GM12878 (cell line): ENCODE measurements around the gene AGBL4. TPM values are rescaled to one million over a fixed set of nuclear protein-coding genes. Genes with fewer than 3 reads are reported as not detected.

Experiments used
- ATAC-seq: fragments of 200-7000 bp; cut with Tn5 transposase; 3 replicates; pipeline ENCODE4 v1.9.1; 2020; ENCODE audit warnings: mild to moderate bottlenecking, moderate library complexity
- BruUV-seq: library from RNA; stranded (reverse); fragments of 400-500 nt; replicated peaks from 2 replicates; lab custom pipeline; 2021; lab: Mats Ljungman, UMichigan
- CTCF ChIA-PET: fragments of 300-600 bp; sonication (Branson Sonifier 250); formaldehyde crosslinking; extraction: SDS; loops from one replicate; lab custom pipeline; 2021; ENCODE audit warnings: inconsistent platforms; lab: Yijun Ruan, JAX
- POLR2A ChIA-PET: fragments of 350-600 bp; formaldehyde crosslinking; extraction: SDS; loops from one replicate; lab custom pipeline; 2021; ENCODE audit warnings: inconsistent platforms; lab: Charles Lee
- RAD21 ChIA-PET: fragments of 300-600 bp; sonication (Branson Sonifier 250); formaldehyde crosslinking; loops from one replicate; lab custom pipeline; 2023; ENCODE audit warnings: antibody characterized with exemption; ENCODE audit not compliant: unreplicated experiment; lab: Charles Lee
- SMC1A ChIA-PET: fragments of 300-600 bp; sonication (Branson Sonifier 250); formaldehyde crosslinking; loops from one replicate; lab custom pipeline; 2023; ENCODE audit not compliant: unreplicated experiment, uncharacterized antibody; lab: Charles Lee
- DNase-seq: peaks from one replicate; pipeline ENCODE4 v3.0.0-alpha.2; 2011; ENCODE audit warnings: low read depth, low spot score
- FAIRE-seq: peaks from 3 replicates; lab custom pipeline; 2011; peaks lifted over from hg19 to GRCh38; lab: Jason Lieb, UNC
- H2AFZ ChIP-seq: 2 replicates; pipeline ENCODE4 v1.6.0; 2011; ENCODE audit warnings: low read depth, low read length, control low read depth; ENCODE audit not compliant: control insufficient read depth
- H3K27ac ChIP-seq: 2 replicates; pipeline ENCODE4 v1.5.1; 2011; ENCODE audit warnings: control low read depth; ENCODE audit not compliant: control insufficient read depth, insufficient read depth
- H3K27me3 ChIP-seq, 2 experiments: replicated peaks in 1 of 2; 2 replicates each; pipeline versions ENCODE4 v1.6.0 to v1.6.1; 2011; ENCODE audit warnings: low read length in 1 of 2; ENCODE audit not compliant: control insufficient read depth in 2 of 2, insufficient read depth in 2 of 2
- H3K36me3 ChIP-seq, 2 experiments: 2 replicates each; pipeline ENCODE4 v1.5.1; 2011; ENCODE audit warnings: low read length in 1 of 2; ENCODE audit not compliant: control insufficient read depth in 2 of 2, insufficient read depth in 2 of 2
- H3K4me1 ChIP-seq: 2 replicates; pipeline ENCODE4 v1.6.1; 2011; ENCODE audit warnings: mild to moderate bottlenecking, low read length, moderate library complexity, mixed read lengths; ENCODE audit not compliant: control insufficient read depth, insufficient read depth
- H3K4me2 ChIP-seq: 2 replicates; pipeline ENCODE4 v1.6.0; 2011; ENCODE audit warnings: control low read depth; ENCODE audit not compliant: control insufficient read depth, insufficient read depth
- H3K4me3 ChIP-seq: fragments of 200-600 bp; sonication (generic); 2 replicates; pipeline ENCODE4 v1.5.1; 2016
- H3K79me2 ChIP-seq: 2 replicates; pipeline ENCODE4 v1.6.0; 2011; ENCODE audit warnings: low read length; ENCODE audit not compliant: control insufficient read depth, insufficient read depth
- H3K9ac ChIP-seq: 2 replicates; pipeline ENCODE4 v1.8.0; 2011; ENCODE audit warnings: low read length, control low read depth, mixed read lengths; ENCODE audit not compliant: control insufficient read depth, insufficient read depth
- H3K9me3 ChIP-seq: replicated peaks from 3 replicates; pipeline ENCODE4 v1.5.1; 2011; ENCODE audit warnings: mild to moderate bottlenecking, low read length; ENCODE audit not compliant: control insufficient read depth, insufficient read depth
- H4K20me1 ChIP-seq: 2 replicates; pipeline ENCODE4 v1.6.0; 2011; ENCODE audit not compliant: control insufficient read depth, insufficient read depth
- ATF2 ChIP-seq: IDR thresholded peaks from 2 replicates; pipeline ENCODE4 v1.6.1; 2012; ENCODE audit warnings: low read length, inconsistent platforms
- BCL11A ChIP-seq: IDR thresholded peaks from 2 replicates; pipeline ENCODE4 v1.6.1; 2011; ENCODE audit warnings: low read depth, low read length
- BCL3 ChIP-seq: IDR thresholded peaks from 2 replicates; pipeline ENCODE4 v1.6.1; 2011; ENCODE audit warnings: borderline replicate concordance, low read depth, mild to moderate bottlenecking, moderate library complexity, low read length; ENCODE audit not compliant: insufficient read depth, poor library complexity, severe bottlenecking
- BMI1 ChIP-seq: fragments of 450-650 bp; IDR thresholded peaks from 2 replicates; pipeline ENCODE4 v1.6.1; 2016; ENCODE audit warnings: mild to moderate bottlenecking, moderate library complexity, borderline replicate concordance
- BRCA1 ChIP-seq: IDR thresholded peaks from 2 replicates; pipeline ENCODE4 v1.6.1; 2011; ENCODE audit warnings: low read depth, low read length, improper control_type of control experiment
- CHD2 ChIP-seq: IDR thresholded peaks from 2 replicates; pipeline ENCODE4 v1.6.1; 2011; ENCODE audit warnings: low read depth, low read length, improper control_type of control experiment, borderline replicate concordance
- CHD4 ChIP-seq: fragments of 200-600 bp; sonication (generic); IDR thresholded peaks from 2 replicates; pipeline ENCODE4 v1.6.1; 2016; ENCODE audit warnings: mild to moderate bottlenecking
- IKZF1 ChIP-seq: fragments of 450-650 bp; conservative IDR thresholded peaks from 2 replicates; pipeline ENCODE4 v1.6.1; 2017; ENCODE audit warnings: antibody characterized with exemption, mild to moderate bottlenecking
- MTA3 ChIP-seq: IDR thresholded peaks from 2 replicates; pipeline ENCODE4 v1.6.1; 2012; ENCODE audit warnings: low read length, inconsistent platforms, borderline replicate concordance
- RBBP5 ChIP-seq: fragments of 200-600 bp; sonication (generic); conservative IDR thresholded peaks from 2 replicates; pipeline ENCODE4 v1.6.1; 2016
- SMARCA5 ChIP-seq: fragments of 450-650 bp; IDR thresholded peaks from 2 replicates; pipeline ENCODE4 v1.6.1; 2017; ENCODE audit warnings: mild to moderate bottlenecking
- SUZ12 ChIP-seq: fragments of 200-600 bp; sonication (generic); IDR thresholded peaks from one replicate; pipeline ENCODE4 v1.6.1; 2018; ENCODE audit warnings: antibody characterized with exemption, mild to moderate bottlenecking; ENCODE audit not compliant: unreplicated experiment
- TCF7 ChIP-seq: IDR thresholded peaks from 2 replicates; pipeline ENCODE4 v1.6.1; 2014; ENCODE audit warnings: antibody characterized with exemption, borderline replicate concordance
- YY1 ChIP-seq: IDR thresholded peaks from 2 replicates; pipeline ENCODE4 v1.6.1; 2011; ENCODE audit warnings: low read depth, mild to moderate bottlenecking, low read length
- WGBS: methylation state at CpG from one replicate; pipeline ENCODE4 v1.1.6; 2016; ENCODE audit warnings: low lambda C conversion rate; ENCODE audit not compliant: insufficient replicate concordance, insufficient coverage; ENCODE audit errors: missing lambda C conversion rate; 5-methylcytosine and 5-hydroxymethylcytosine counted together
- in situ Hi-C: fragments of 300-500 bp; cut with MboI; formaldehyde crosslinking; loops from 9 replicates; pipeline ENCODE4 v1.14.3; 2018; ENCODE audit warnings: mixed read lengths
- intact Hi-C: fragments of 100-400 bp; cut with micrococcal nuclease; formaldehyde crosslinking; loops from one replicate; pipeline ENCODE4 v1.14.2; 2022; ENCODE audit not compliant: unreplicated experiment
- polyA plus RNA-seq, 11 experiments: library from polyadenylated mRNA; depleted of rRNA in 4 of 11; unstranded in 6 of 11; stranded (reverse) in 5 of 11; fragments of >200 nt; fragmentation: Nextera tagmentation in 4 of 11; fragmentation: Illumina TruSeq in 1 of 11; extraction: Ambion mirVana in 4 of 11; extraction: Trizol in 1 of 11; gene quantifications; 1 replicate in 1 of 11; 2 replicates in 10 of 11; pipeline versions ENCODE4 v1.2.1 to v1.2.3, GENCODE V29; 2011 to 2016; ENCODE audit warnings: inconsistent platforms in 2 of 11, missing spikeins in 2 of 11, low read depth in 1 of 11
- total RNA-seq, 4 experiments: library from RNA; depleted of rRNA in 3 of 4; stranded (reverse); fragments of >200 nt in 3 of 4; fragmentation: Illumina TruSeq in 1 of 4; extraction: Trizol in 1 of 4; gene quantifications; 2 replicates each; pipeline versions ENCODE4 v1.2.1 to v1.2.3, GENCODE V29; 2013 to 2021

The AGBL4 gene
- total and polyA plus RNA-seq, 10 of the 15 experiments (the other 5 are each of a cell fraction or from before 2014, with no cell fraction given) = 0.31 TPM; not detected in 9

- CTCF ChIA-PET = interaction anchor here (0.7 kb wide), 1 partner anchor 412 kb away, joined by 3 read pairs; no protein-coding TSS in a partner anchor
- in situ Hi-C loops = no loop called here
- no peak for FAIRE-seq
Observed at GRCh38 chr1:48493970-48494769, 1529.6 kb downstream of the AGBL4 start.

GRCh38 chr1:48493041-48493440, 1530.7 kb downstream of the AGBL4 start:
- no peaks in the 10 kb centered on the region for H3K27me3 ChIP-seq
- in situ Hi-C loops = no loop called here
- SMC1A ChIA-PET = no interaction called here

More at GRCh38 chr1:48493970-48494769, 1529.6 kb downstream of the AGBL4 start:
- no peak for ATAC-seq
- Histone ChIP-seq H3K4me3 (no peak overlapping the region), H3K4me1 (no peaks in the 10 kb centered on the region), H3K9me3 (no peaks in the 10 kb centered on the region), H3K27ac (no peak overlapping the region), H3K36me3 (no peaks in the 10 kb centered on the region), H3K79me2 (no peaks in the 10 kb centered on the region), H2AFZ (no peak overlapping the region), H3K4me2 (no peak overlapping the region), H3K27me3 (no peaks in the 10 kb centered on the region), H4K20me1 (no peaks in the 10 kb centered on the region), H3K9ac (no peak overlapping the region)
- POLR2A ChIA-PET = interaction anchor here (0.8 kb wide), 1 partner anchor 67 kb away, joined by 3 read pairs; no protein-coding TSS in a partner anchor
- no TSS peak for BruUV-seq
- no peak for DNase-seq
- SMC1A ChIA-PET = no interaction called here
- TF ChIP-seq CHD2 (no peak), IKZF1 (no peak), BRCA1 (no peak), CHD4 (no peak), YY1 (no peak), SMARCA5 (no peak), BCL11A (no peak)
- RAD21 ChIA-PET = no interaction called here
- intact Hi-C loops = no loop called here
- 25% methylated on average over 5 of the region's 5 CpGs for WGBS

More at GRCh38 chr1:48493041-48493440, 1530.7 kb downstream of the AGBL4 start:
- ChIA-PET POLR2A (no interaction called here), RAD21 (no interaction called here)
- Histone ChIP-seq H3K27ac (no peak overlapping the region), H4K20me1 (no peaks in the 10 kb centered on the region), H3K4me3 (no peak overlapping the region), H3K79me2 (no peaks in the 10 kb centered on the region), H2AFZ (no peak overlapping the region)
- ATAC-seq (no peak), DNase-seq (no peak)
- no TSS peak for BruUV-seq
- TF ChIP-seq BCL3 (no peak), MTA3 (no peak), ATF2 (no peak), SUZ12 (no peak), RBBP5 (no peak), TCF7 (no peak), BMI1 (no peak)
- TF ChIP-seq, all 136 proteins: peak for 0
- CTCF ChIA-PET = interaction anchor here (0.7 kb wide), 1 partner anchor 413 kb away, joined by 3 read pairs; no protein-coding TSS in a partner anchor
- Histone ChIP-seq H3K4me1 (no peaks in the 10 kb centered on the region), H3K4me2 (no peak overlapping the region), H3K9ac (no peak overlapping the region), H3K9me3 (no peaks in the 10 kb centered on the region), H3K36me3 (no peaks in the 10 kb centered on the region)
- intact Hi-C loops = no loop called here
- FAIRE-seq = no peak
- WGBS = 27% methylated on average over 5 of the region's 5 CpGs
